CMK (cell line): ENCODE data around the gene VEZF1.

ENCODE experiments used
- DNase-seq: peaks from one replicate; pipeline ENCODE4 v3.0.0-alpha.2; 2010; ENCODE audit warnings: low read depth

The VEZF1 gene

DNA sequence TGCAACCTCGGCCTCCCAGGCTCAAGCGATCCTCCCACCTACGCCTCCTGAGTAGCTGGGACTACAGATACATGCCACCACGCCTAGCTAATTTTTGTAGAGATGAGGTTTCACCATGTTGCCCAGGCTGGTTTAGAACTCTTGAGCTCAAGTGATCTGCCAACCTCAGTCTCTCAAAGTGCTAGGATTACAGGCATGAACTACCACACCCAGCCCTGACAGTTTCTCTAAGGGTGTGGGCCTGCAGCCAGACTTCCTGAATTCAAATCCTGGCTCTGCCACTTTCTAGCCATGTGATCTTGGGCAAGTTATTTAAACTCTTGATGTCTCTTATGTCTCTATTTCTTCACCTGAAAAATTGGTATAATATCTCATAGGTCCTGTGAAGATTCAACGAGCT, 38.4 kb downstream of the VEZF1 start:
- DNase-seq: no peak

DNA sequence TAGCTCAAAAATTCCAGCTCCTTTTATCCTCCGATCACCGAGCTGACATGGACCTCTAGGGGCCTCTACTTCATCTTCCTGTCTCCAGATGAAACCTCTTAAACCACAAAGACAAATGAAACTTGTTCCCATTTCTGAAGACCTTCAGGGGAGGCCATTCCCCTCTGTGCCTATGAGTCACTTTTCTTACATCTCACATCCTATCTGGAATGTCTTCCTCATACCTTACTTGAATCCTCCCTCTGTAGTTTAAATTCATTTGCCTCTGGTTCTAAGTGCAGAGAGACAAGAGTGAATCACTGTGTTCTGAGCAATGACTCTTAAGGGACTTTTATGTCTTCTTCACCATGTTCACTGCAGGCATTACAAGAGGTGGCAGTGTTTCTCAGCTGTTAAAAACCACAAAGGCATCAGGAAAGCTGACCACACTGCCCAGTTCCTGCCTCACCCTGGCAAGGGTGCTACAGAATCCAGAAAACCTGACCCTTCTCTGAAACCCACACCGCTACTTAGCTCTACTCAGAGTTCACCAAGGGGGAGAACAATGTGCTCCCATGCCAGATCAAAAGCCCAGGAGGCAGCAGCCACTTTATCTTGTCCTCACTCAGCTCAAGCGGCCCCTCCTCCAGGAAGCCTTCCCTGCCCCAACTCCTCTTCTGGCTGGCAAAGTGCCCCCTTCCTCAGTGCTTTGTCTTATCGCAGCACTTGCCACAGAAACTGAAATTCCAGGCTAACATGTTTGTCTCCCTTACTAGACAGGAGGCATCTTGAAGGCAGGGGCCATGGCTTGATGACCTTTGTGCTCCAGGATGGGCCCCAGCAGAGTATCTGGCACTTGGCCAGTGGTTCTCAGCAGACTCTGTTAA, 39.3 kb downstream of the VEZF1 start:
- no peak for DNase-seq

DNA sequence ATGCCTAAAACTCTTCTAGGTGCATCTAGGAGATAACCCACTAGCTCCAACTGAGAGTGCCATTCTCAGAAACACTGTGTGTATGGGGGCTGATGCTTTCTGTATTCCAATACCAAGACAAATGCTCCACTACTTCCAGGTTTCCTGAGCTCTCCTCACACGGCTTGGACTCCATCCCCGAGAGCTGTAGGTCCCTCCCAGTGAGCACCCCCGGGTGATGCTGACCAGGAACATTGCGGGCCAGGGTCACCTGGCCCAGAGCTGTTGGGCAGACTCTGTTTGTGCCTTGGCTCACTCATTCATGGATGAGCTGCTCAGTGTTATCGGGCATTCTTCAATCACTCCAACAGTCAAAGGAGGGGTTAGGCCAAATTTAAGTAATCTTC, 39.9 kb downstream of the VEZF1 start:
- no peak for DNase-seq

DNA sequence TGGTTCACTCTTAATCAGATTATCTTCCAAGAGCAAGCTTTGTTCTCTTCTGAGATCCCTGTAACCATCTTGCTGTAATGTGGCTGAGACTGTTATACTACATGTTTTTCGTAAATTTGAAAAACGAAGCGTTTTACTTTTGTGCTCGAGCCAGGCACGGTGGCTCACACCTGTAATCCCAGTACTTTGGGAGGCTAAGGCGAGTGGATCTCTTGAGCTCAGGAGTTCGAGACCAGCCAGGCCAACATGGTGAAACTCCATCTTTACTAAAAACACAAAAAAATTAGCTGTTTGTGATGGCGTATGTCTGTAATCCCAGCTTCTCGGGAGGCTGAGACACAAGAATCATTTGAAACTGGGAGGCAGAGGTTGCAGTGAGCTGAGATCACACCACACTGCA, 40.7 kb downstream of the VEZF1 start:
- DNase-seq: no peak

DNA sequence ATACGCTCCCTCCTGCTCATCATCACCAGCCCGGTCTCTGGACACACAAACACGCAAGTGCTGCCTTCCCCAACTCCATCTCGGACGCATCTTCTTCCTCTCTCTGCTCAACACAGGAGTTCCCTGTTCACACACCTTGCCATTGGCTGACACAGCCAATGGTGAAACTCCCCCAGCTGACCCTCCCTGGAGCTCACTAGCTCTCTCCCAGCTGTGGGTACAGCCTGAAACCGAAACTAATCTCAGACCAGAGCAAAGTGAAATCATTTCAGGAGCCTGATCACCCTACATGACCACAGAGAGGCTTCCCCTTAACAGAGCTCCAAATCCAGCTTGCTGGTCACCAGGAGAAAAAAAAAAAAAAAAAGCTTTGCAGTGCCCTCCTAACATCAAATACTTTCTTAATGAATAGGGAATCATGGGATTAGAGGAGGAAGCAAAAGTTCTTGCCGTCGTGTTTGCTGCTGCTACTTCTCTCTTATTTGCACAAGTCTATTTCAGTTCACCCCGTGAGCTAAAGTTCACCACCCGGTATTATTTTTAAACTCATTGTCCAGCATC, 41.2 kb downstream of the VEZF1 start:
- no peak for DNase-seq

DNA sequence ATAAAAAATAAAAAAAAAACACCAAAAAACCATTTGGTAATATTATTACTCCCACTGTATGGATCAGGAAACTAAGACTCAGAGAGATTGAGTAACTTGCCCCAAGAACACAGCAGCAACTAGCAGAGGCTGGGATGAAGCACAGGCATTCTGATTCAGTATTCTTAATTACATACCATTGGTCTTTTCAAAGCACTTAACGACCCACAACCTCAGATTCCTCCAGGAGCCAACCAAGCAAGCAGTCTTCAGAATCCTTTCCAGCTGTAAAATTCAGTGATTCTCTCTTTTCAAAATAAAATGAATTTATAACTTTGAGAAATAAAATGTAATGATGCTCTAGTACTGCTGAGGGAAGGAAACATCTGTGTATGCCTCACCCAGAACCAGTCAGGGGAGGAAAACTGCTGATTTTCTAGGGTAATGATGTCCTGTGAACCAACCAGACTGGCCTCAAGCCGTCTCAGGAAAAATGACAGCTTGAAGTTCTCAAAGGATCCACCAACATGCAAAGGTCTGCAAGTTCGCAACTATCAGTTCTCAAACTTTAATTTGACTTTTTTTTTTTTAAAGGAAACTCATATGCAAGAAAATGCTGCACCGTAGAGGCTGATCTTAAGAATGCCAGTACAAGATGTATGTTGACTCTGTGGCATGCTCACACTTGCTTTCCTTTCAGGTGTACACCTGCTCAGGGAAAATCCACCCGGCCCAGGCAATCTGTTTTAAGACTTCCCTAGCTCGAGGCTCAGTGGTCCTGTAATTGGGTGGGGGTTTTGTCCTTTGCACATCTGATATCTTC, 41.9 kb downstream of the VEZF1 start:
- DNase-seq: no peak

DNA sequence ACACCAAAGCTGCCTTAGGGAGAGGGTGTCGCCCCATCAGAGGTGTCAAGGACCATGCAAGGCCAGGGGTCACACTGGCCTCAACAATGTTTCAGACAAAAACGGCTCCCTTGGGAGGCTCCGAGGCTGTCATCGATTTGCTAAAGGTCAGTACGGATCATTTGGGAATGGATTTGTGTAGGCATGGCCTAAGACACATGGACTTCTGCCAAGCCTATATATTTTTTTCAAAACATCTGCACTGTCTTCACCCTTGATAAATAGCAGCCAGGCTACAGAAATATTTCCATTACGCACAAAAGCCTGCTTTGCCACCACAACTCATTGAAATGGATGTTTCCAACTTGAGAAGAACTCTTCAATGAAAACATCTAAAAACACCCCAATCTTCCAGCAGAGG, 43.1 kb downstream of the VEZF1 start:
- DNase-seq: no peak

DNA sequence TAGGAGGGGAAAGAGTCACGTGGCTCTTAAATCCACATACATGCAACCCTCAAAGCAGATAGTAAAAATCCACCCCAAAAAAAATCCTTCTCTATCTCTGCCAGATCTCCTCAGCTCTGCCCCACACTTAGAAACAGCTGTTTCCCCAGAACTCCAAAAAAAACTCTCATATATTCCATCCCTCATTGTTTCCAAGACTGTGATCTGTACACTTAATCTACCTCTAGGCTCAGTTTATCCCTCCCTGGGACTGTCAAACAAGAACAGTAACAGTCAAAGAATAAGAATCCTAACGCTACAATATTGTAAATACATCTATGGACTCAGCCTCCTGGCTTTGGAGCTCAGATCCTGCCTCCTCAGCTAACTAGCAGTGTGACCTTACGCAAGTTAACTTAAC, 44.4 kb downstream of the VEZF1 start:
- no peak for DNase-seq

DNA sequence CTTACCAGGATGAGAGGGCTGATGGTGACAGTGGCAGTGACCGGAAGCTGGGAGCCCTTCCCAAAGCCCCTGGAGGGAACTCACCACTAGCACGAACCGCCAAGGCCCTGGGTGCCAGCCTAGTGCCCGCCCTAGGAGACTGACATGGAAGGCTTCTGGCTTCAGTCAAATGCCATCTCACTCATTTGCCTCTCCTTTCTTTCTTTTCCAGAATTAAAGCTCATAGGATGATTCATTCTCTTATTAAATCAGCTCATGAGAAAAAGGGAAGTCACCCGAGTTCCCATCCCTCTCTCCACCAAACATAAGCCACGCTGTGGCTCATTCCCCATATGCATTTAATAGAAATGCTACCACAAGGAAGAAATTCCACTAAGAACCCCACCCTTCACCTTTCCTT, 44.9 kb downstream of the VEZF1 start:
- DNase-seq: no peak

DNA sequence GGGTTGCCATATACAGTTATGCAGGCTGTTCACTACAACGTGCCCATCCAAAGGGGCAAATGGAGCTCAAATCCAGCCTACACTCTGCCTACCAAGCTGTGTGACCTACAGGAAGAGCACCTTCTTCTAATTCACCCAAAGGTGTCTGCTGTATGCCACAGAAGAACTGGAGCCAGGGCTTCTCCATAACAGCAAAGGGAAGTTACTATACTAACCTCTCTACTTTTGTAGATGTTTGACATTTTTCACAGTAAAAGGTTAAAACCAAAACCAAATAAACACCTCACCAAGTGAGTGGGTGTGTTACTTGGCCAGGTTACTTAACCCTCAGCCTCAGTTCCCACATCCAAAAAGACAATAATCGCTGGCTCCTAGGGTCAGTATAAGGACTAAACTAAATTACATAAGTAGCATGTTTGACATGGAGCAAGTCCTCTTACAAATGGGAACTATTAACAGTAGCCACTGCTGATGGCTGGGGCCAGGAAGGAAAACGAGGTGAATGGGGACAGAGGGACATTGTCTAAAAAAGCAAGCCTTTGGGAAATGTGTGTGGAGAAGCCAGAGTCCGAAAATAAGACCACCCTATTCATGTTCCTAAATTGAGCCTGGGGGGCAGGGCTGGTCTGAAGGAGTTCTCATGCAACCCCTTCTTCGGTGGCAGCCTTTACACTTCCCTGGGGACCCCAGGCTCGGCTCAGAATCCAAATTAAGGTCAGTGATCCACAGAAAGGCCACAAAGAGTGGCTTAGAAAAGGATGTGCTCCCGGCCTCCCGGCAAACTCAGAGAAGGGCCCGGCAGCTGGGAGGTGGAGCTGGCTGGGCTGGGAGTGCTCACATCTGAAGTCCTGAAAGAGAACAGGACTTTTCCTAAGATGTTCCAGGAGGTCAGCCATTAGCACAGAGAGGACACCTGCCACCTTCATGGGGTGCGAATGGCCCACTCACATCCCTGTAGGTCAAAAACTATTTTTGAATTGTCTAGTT, 46.4 kb downstream of the VEZF1 start:
- no peak for DNase-seq

DNA sequence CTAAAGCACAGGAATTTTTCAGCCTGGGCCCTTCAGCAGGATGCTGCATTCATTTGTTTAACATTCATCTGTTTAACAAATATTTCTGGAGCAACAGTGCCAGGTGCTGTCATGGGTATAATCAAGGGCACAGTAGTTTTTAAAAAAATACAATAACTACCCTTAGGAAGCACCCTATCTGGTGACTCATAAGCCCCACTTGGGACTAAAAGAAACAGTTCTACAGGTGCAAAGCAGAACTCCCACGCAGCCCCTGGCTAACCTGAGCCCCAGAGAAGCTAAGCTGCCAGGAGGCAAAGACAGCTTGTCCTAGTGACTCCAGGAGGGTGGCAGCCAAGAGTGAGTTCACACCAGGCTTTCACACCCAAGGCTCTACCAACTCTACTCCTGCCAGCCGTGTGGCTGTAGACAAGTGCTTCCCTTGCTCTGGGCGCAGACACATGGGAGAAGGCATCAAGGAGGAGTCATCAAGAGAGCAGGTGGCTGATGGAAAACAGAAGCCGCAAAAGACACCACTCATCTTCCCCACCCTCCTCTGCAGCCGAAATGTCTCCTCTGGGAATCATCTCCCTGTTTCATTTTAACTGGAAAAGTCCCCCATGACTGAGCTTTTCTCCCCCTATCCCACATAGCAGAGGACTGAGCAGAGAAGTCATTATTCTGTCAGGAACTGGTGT, 47.3 kb downstream of the VEZF1 start:
- no peak for DNase-seq

DNA sequence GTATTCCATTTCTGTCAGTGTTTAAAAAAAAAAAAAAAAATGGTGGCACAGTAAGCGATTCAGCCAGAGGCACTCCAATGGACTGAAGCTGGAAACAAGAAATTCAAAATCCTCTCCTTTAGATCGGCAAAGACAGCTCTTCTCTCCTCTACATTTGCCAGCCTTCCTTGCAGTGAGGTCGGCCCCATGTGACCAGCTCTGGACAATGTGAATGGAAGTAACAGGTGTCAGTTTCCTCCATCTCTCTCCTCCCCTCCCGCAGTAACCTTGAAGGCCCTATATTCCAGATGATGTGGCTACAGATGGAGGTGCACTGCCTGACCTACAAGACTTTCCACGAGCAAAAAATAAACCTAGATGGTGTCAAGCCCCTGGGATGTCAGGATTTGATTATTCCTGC, 47.8 kb downstream of the VEZF1 start:
- no peak for DNase-seq

DNA sequence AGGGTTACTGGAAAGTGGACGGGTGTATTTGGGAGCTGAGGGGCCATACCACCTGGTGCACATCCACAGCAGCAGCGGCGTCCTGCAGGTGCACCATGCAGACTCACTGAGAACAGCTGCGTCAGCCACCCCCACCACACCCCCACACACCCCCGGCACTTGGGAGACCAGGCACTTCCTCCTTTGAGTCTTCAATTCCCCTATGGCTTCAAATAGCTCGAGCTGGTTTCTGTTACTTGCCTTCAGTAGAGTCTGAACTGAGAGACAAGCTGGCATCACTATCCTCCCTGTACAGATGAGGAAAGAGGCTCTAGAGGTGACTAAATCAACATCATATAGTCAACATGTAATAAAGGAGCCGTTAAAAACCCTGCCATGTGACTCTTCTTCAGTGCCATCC, 48.3 kb downstream of the VEZF1 start:
- no peak for DNase-seq

DNA sequence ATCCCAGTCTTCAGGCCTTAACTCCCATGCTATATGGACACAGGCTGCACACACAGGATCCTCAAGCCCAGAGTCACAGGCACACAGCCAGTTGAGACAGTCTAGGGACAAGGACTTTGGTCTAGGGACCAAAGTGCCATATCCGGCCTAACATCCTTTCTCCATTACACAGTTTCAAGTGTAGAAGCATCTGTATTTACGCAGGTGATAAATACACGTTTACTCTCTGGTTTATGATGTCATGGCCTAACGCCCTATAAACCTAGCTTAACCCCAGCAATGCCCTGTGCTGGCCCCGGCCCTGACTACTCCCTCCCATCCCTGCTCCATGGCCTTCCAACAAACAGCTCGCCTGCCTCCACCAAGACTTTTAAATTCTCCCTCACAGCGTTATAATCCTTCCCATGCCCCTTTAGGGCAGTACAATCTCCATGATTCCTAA, 50.0 kb downstream of the VEZF1 start:
- no peak for DNase-seq

DNA sequence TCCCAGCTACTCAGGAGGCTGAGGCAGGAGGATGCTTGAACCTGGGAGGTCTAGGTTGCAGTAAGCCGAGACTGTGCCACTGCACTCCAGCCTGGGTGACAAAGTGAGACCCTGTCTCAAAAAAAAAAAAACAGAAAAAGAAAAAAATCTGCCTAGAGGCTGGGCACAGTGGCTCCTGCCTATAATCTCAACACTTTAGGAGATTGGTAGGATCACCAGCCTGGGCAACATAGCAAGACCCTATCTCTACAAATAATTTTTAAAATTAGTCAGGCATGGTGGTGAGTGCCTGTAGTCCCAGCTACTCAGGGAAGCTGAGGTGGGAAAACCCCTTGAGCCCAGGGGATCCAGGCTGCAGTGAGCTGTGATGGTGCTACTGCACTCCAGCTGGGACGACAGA, 50.6 kb downstream of the VEZF1 start:
- DNase-seq: no peak

DNA sequence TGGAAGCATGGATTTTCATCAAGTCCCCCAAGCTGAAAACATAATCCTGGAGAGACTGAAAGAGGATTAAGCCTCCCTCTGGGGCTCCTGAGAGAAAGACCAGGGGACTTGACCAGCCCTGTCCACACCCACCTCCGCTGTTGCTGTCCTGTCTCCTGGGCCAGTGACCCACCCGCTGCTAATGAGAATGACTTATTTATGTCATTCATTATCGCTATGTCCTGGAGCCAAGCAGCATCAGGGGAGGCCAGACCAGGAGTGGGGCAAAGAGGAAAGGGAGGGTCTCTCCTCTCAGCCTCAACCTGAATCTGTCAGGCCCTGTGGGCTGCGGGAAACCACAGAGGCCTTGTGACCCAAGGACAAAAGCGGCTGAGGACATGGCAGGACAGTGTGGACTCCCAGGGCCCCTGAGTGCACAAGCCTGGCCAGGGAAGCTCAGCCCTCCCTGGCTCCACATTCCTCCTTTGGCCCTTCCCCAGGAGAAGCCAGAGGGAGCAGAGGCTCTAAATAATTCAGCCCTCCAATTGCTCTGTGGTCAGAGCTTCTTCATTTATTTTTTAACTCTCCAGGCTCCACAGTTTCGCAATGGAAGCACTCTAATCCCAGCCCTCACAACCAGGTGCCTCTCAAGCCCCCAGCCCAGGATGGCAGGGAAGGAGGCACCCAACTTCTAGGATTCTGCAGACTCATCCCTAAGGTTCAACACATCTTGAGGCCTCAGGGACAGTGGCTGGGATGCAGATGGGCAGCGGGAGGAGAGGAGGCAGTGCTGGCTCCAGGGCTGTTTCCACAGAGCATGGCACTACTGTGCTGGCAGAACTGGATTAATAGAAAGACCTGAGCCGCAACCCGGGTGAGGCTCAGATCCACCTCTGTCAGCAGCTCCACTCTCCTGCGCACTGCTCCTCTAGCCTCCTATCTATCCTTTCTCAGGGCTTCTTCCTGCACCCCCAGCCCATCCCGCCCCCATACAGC, 51.9 kb downstream of the VEZF1 start:
- DNase-seq: no peak

DNA sequence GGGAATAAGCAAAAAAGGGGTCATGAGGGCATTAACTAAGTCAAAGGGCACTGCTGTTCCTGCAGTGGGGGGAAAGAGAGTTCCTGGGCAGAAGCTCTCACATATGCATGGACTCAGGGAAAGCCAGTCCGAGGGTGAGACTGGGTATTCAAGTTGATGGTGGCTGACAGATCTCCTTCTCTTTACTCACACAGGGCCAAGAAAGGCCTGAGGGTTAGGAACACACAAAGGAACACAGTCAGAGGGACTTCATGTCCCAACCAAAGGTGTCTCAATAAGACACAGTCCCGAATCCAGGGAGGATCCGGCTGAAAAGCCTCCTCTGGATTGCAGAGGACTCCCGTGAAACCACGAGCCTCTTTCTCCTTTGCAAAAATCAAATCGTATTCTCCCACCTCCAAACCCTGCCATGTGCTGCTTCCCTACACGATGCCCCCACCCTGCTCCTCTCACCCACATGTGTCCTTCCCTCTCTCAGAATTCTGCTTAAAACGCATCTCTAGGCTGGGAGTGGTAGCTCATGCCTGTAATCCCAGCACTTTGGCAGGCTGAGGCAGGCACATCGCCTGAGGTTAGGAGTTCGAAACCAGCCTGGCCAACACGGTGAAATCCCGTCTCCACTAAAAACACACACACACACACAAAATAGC, 56.4 kb downstream of the VEZF1 start:
- DNase-seq: no peak

DNA sequence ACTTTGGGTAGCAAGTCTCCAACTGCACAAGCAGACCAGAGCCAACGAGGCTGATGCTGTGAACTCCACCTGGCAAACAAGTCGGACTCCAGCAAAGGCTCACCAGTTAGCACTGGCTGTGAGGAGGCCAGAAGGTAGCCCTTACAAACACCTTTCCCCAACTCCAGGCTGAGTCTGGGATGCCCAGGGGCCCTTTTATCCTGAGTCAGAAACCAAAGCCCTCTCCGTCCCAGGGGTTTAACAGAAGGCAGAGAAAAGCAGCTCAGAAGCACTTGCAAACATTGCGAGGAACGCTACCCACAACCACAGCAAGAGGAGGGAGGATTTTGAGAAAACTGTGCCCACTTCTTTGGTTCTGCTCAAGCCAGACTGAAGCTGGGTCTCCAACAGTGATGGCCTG, 57.8 kb downstream of the VEZF1 start:
- no peak for DNase-seq

DNA sequence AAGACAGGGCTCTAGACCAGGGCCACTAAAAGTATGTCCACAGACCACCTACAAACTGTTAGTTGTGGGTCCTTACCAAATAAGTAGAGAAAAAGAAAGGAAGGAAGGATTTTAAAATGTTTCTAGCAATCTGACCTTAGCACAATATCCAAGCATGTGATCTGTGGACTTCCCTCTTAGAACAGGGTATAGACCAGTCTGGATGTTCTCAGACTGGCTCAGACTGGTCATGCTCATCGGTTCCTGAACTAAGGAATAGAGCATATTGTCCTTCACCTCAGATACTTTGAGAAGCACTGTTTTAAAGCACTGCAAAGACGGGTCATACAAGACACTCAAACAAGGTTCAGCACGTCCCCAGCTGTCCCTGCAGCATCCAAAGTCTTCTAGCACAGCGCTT, 58.7 kb downstream of the VEZF1 start:
- no peak for DNase-seq

DNA sequence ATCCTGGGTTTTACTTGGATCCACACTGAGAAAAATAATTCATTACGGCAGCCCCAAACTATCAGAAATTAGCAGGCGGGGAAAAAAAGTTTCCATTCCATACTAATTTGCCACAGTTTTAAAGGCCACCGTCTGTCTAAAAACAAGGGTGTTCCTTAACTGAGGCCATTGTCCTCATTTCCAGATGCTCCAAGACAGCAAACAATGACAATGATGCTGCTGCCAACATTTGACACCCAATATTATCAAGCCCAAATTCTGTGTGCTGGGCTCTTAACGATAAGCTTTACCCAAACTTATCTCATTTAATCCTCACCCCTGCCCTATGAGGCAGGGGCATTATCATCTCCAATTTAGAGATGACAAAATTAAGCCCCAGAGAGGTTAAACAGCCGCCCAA, 59.1 kb downstream of the VEZF1 start:
- DNase-seq: no peak
